HEK293T (cell line): Measurements from ENCODE around the gene KLC1.
"Not testable (repeated sequence)": the region's sequence is repeated elsewhere in the genome, so short reads cannot be mapped to it uniquely, and the experiment has no call there.

Experiments used
- CTCF ChIA-PET: fragments of 350-600 bp; formaldehyde crosslinking; extraction: SDS; loops from one replicate; lab custom pipeline; 2021; ENCODE audit warnings: antibody characterized with exemption, inconsistent platforms; lab: Yijun Ruan, JAX
- POLR2A ChIA-PET: fragments of 350-600 bp; formaldehyde crosslinking; extraction: SDS; loops from one replicate; lab custom pipeline; 2020; ENCODE audit warnings: antibody characterized with exemption, inconsistent platforms; lab: Yijun Ruan, JAX
- DNase-seq: peaks from one replicate; pipeline ENCODE4 v3.0.0; 2012; ENCODE audit warnings: mixed read lengths; ENCODE audit errors: extremely low spot score
- ARNT ChIP-seq: fragments of 450-650 bp; IDR thresholded peaks from 2 replicates; pipeline ENCODE4 v1.6.1; 2017; ENCODE audit warnings: mild to moderate bottlenecking
- BHLHE40 ChIP-seq: fragments of 450-650 bp; IDR thresholded peaks from 2 replicates; pipeline ENCODE4 v1.6.1; 2016; ENCODE audit warnings: mild to moderate bottlenecking, moderate library complexity, borderline replicate concordance
- CTBP1 ChIP-seq: fragments of 450-650 bp; IDR thresholded peaks from 2 replicates; pipeline ENCODE4 v1.6.1; 2016; ENCODE audit warnings: borderline replicate concordance
- ELF4 ChIP-seq: fragments of 450-650 bp; IDR thresholded peaks from 2 replicates; pipeline ENCODE4 v1.6.1; 2017; ENCODE audit warnings: antibody characterized with exemption
- FOXA1 ChIP-seq: fragments of 450-650 bp; IDR thresholded peaks from 2 replicates; pipeline ENCODE4 v1.6.1; 2016; ENCODE audit warnings: mild to moderate bottlenecking
- FOXK2 ChIP-seq: fragments of 450-650 bp; IDR thresholded peaks from 2 replicates; pipeline ENCODE4 v1.6.1; 2016; ENCODE audit warnings: mild to moderate bottlenecking
- FOXM1 ChIP-seq: fragments of 450-650 bp; IDR thresholded peaks from 2 replicates; pipeline ENCODE4 v1.6.1; 2017; ENCODE audit warnings: mild to moderate bottlenecking, borderline replicate concordance
- HDGF ChIP-seq: fragments of 450-650 bp; IDR thresholded peaks from 2 replicates; pipeline ENCODE4 v1.6.1; 2017; ENCODE audit warnings: antibody characterized with exemption, borderline replicate concordance
- L3MBTL2 ChIP-seq: fragments of 450-650 bp; conservative IDR thresholded peaks from 2 replicates; pipeline ENCODE4 v1.6.1; 2016; ENCODE audit warnings: mild to moderate bottlenecking
- LEF1 ChIP-seq: fragments of 450-650 bp; IDR thresholded peaks from 2 replicates; pipeline ENCODE4 v1.6.1; 2017; ENCODE audit warnings: mild to moderate bottlenecking, borderline replicate concordance
- NFRKB ChIP-seq: fragments of 450-650 bp; IDR thresholded peaks from 2 replicates; pipeline ENCODE4 v1.6.1; 2016; ENCODE audit warnings: mild to moderate bottlenecking, moderate library complexity
- SP1 ChIP-seq: fragments of 450-650 bp; IDR thresholded peaks from 2 replicates; pipeline ENCODE4 v1.6.1; 2017
- SUZ12 ChIP-seq: fragments of 450-650 bp; IDR thresholded peaks from 2 replicates; pipeline ENCODE4 v1.6.1; 2016; ENCODE audit warnings: mild to moderate bottlenecking
- TARDBP ChIP-seq: fragments of 450-650 bp; IDR thresholded peaks from 2 replicates; pipeline ENCODE4 v1.6.1; 2016
- ZNF384 ChIP-seq: fragments of 450-650 bp; IDR thresholded peaks from 2 replicates; pipeline ENCODE4 v1.6.1; 2016
- TF ChIP-seq, protein P1 (sequence below): fragments of 450-650 bp; IDR thresholded peaks from 2 replicates; pipeline ENCODE4 v1.6.1; 2016

Gene KLC1

DNA sequence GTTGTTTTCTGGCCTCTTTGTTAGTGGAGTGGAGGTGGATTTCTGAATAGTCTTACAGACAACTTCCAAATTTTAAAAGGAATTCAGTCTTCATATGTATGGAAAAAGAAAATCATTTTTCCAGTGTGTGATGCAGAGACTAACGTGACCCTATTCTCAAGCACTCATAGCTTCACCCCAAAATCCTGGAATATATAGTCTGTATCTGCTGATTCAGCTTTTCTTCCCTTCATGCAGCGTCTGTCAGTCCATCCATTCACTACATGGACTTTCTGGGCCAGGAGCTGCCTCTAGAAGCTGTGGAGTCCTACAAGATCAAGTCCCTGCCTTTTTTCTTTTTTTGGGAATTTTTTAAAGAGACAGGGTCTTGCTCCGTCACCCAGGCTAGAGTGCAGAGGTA is 23.8 kb downstream of the KLC1 start:
- DNase-seq: no peak
- CTCF ChIA-PET: no interaction called here
- TF ChIP-seq LEF1 (no peak), ARNT (no peak), SP1 (no peak), ZNF384 (no peak), HDGF (no peak), CTBP1 (no peak), SUZ12 (no peak), FOXA1 (no peak), ELF4 (no peak), L3MBTL2 (no peak), NFRKB (no peak), FOXM1 (no peak), TARDBP (no peak), BHLHE40 (no peak)
- TF ChIP-seq, protein P1, sequence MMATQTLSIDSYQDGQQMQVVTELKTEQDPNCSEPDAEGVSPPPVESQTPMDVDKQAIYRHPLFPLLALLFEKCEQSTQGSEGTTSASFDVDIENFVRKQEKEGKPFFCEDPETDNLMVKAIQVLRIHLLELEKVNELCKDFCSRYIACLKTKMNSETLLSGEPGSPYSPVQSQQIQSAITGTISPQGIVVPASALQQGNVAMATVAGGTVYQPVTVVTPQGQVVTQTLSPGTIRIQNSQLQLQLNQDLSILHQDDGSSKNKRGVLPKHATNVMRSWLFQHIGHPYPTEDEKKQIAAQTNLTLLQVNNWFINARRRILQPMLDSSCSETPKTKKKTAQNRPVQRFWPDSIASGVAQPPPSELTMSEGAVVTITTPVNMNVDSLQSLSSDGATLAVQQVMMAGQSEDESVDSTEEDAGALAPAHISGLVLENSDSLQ: no peak
- POLR2A ChIA-PET: no interaction called here

DNA sequence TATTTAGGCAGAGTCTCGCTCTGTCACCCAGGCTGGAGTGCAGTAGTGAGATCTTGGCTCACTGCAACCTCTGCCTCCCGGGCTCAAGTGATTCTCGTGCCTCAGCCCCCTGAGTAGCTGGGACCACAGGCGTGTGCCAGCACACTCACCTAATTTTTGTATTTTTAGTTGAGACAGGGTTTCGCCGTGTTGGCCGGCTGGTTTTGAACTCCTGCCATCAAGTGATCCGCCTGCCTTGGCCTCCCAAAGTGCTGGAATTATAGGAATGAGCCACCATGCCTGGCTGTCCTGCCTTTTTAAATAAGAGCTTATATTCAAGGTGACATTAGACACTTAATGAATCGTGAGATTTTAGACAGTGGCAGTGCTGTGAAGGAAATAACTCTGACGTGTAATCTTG is 24.3 kb downstream of the KLC1 start:
- CTCF ChIA-PET, POLR2A ChIA-PET, DNase-seq: not testable (repeated sequence)

DNA sequence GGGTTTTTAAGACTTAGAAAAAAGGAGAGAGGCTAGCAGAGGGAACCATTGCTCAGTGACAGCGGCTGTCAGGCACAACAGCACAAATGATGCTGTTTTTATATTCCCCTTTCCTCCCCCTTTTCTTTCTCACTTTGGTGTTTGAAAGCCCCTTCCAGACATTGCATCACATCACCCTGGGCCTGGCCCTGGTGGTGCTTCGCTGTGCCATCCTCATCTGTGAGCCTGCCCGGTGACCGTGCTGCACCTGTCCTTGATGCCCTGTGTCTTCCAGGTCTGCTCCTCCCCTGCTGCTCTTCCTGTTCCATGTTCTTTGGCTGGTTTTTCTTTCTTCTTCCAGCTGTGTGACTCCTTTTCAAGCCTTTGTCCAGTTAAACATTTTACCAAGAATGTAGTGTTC is 24.8 kb downstream of the KLC1 start:
- CTCF ChIA-PET: no interaction called here
- POLR2A ChIA-PET: no interaction called here
- no peak for DNase-seq
- TF ChIP-seq LEF1 (no peak), NFRKB (no peak), FOXK2 (no peak), SP1 (no peak)

DNA sequence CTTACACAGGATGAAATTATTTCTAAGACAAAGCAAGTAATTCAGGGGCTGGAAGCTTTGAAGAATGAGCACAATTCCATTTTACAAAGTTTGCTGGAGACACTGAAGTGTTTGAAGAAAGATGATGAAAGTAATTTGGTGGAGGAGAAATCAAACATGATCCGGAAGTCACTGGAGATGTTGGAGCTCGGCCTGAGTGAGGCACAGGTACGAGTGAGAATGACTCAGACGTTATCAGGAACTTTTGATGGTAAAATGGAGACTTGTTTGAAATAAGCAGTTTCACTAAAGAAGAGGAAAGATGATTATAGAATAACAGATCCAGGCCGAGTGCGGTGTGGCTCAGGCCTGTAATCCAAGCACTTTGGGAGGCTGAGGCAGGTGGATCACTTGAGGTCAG is 25.6 kb downstream of the KLC1 start:
- CTCF ChIA-PET: no interaction called here
- POLR2A ChIA-PET: no interaction called here

DNA sequence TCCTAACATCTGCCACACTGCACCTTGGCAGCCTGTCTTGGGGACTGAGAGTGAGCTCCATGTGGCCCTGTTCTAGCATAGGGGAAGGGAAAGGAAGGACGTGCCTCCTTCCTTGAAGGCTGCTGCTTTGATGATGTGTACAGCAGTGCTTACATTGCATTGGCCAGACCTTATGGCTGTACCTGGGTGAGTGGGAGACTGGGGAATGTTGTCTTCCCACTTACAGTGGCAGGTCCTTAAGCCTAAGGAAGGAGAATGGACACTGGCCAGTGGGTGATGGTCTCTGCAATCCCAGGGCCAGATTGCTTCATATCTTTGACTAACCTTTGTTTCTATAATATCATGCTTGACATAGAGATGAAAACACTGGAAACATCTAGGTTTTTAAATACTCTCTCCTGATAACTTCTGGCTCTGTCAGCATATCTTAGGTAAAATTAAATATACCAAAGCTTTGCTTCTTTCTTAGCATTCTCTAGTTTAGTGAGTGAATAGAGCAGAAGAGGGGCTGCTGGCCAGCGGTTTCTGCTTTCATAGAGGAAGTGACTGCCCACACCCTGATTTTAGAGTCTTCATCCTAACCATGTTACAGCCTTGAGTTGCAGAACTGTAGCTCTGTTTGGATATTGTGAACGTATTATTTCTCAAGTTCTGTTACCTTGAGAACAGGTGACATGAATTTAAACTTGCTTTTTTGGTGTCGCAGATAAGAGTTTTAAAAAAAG is 27.2 kb downstream of the KLC1 start:
- ChIA-PET CTCF (no interaction called here), POLR2A (interaction anchor here (1.7 kb wide), 1 partner anchor 27 kb away, joined by 7 read pairs; the partner anchor contains the start of gene KLC1)
- TF ChIP-seq FOXA1: no peak
- no peak for TF ChIP-seq TARDBP
- no peak for TF ChIP-seq L3MBTL2
- no peak for TF ChIP-seq ARNT
- TF ChIP-seq ZNF384: no peak
- no peak for TF ChIP-seq NFRKB
- no peak for TF ChIP-seq FOXK2
- TF ChIP-seq, protein P1: no peak
- no peak for DNase-seq

More for the DNA sequence above, 25.6 kb downstream of the KLC1 start:
- no peak for DNase-seq
- TF ChIP-seq LEF1 (no peak), ZNF384 (no peak), ELF4 (no peak), FOXA1 (no peak), SUZ12 (no peak), CTBP1 (no peak), TARDBP (no peak), NFRKB (no peak)

DNA sequence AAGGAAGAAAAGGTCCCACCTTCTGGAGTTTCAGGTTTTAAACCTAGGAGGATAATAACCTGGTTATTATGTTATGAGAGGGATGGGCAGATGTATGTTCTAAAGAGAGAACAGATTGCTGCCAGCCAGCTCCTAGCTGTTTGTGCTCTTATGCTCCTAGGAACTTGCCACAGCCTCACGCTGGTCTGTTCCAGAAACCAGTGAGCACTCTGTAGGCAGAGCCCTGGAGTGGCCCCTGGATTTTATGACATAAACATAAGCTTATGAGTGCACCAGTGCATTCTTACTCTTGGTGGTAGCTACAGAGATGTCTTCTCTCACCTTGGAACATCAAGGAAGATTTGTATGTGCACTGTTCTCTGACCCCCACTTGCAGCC is 27.7 kb downstream of the KLC1 start:
- DNase-seq: no peak
- ChIA-PET CTCF (no interaction called here), POLR2A (interaction anchor here (1.7 kb wide), 1 partner anchor 28 kb away, joined by 7 read pairs; the partner anchor contains the start of gene KLC1)
- TF ChIP-seq FOXA1: no peak
- no peak for TF ChIP-seq L3MBTL2
- TF ChIP-seq TARDBP: no peak
- TF ChIP-seq BHLHE40: no peak
- TF ChIP-seq FOXM1: no peak
- no peak for TF ChIP-seq ELF4
- TF ChIP-seq ARNT: no peak
- TF ChIP-seq SP1: no peak
- TF ChIP-seq, protein P1: no peak
- TF ChIP-seq NFRKB: no peak
- TF ChIP-seq HDGF: no peak
- no peak for TF ChIP-seq SUZ12
- TF ChIP-seq FOXK2: no peak
- no peak for TF ChIP-seq LEF1
- no peak for TF ChIP-seq CTBP1
- TF ChIP-seq ZNF384: no peak

DNA sequence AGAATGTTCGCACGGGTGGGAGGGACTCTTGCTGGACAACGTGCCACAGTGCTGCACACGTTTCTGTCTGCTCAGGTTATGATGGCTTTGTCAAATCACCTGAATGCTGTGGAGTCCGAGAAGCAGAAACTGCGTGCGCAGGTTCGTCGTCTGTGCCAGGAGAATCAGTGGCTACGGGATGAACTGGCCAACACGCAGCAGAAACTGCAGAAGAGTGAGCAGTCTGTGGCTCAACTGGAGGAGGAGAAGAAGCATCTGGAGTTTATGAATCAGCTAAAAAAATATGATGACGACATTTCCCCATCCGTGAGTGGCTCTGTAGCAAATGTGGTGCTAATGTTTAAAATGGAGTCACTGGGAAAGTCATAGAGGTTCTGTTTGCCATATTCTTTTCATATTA is 28.5 kb downstream of the KLC1 start:
- ChIA-PET CTCF (interaction anchor here (0.6 kb wide), 1 partner anchor 93 kb away, joined by 6 read pairs; no protein-coding TSS in a partner anchor), POLR2A (interaction anchor here (1.7 kb wide), 1 partner anchor 29 kb away, joined by 7 read pairs; the partner anchor contains the start of gene KLC1)
- no peak for TF ChIP-seq ARNT
- no peak for TF ChIP-seq BHLHE40
- no peak for DNase-seq
